ENCODE data around the gene THPO. TPM values are rescaled to one million over a fixed set of nuclear protein-coding genes. Genes with fewer than 3 reads are reported as not detected.

Gene THPO
- total and polyA plus RNA-seq, 9 of the 15 experiments (the other 6 are each of a cell fraction or from before 2014, with no cell fraction given) = 0.11 to 1.1 (median 0.35) TPM; not detected in 1

- TF ChIP-seq CHD7 (IDR thresholded peaks at IDR 0.05; ENCODE audit: low read depth, low read length) (no peak), SMAD4 (CRISPR knock-in tag; conservative IDR thresholded peaks at IDR 0.05) (0 out of 2 replicates have a peak, but pooled peaks have one; percentile 27), CREB3 (tag; conservative IDR thresholded peaks at IDR 0.05; ENCODE audit: low read depth) (no peak), ZFPM2 (CRISPR knock-in tag; IDR thresholded peaks at IDR 0.05) (no peak), SLC30A9 (CRISPR knock-in tag; IDR thresholded peaks at IDR 0.05) (no peak), RB1 (IDR thresholded peaks at IDR 0.05; ENCODE audit: low read depth) (peak; percentile 56; the same call in 1 of the 2 replicates), KDM4B (IDR thresholded peaks at IDR 0.05; ENCODE audit: borderline replicate concordance in 2 of 2, low read depth in 1 of 2) (no peak), FOXP4 (CRISPR knock-in tag; IDR thresholded peaks at IDR 0.05; ENCODE audit: borderline replicate concordance) (no peak), BACH1 (tag; IDR thresholded peaks at IDR 0.05) (no peak), CTBP1 (IDR thresholded peaks at IDR 0.05; ENCODE audit: borderline replicate concordance) (0 out of 2 replicates have a peak, but pooled peaks have one; percentile 30), ATF1 (CRISPR knock-in tag; IDR thresholded peaks at IDR 0.05) (no peak), ATF1 (tag; IDR thresholded peaks at IDR 0.05) (peak; percentile 30; the same call in 1 of the 2 replicates), SP1 (CRISPR knock-in tag; IDR thresholded peaks at IDR 0.05) (no peak)
These were observed 32.5 kb downstream of the THPO start (continued) for GRCh38 chr3:184345317-184346144.

Data from K562 (cell line).